ENCODE results near the gene TBCCD1.

Gene TBCCD1

GRCh38 chr3:186526256-186526606 is 40.9 kb downstream of the TBCCD1 start:
- TF ChIP-seq POLR2AphosphoS5 (IDR thresholded peaks at IDR 0.05; ENCODE audit: low read depth, low read length) = no peak
- TF ChIP-seq TAF1 (IDR thresholded peaks at IDR 0.05; ENCODE audit: borderline replicate concordance, insufficient read depth, low read length) = no peak
- TF ChIP-seq FOXP2 (optimal IDR thresholded peaks at IDR 0.05; ENCODE audit: borderline replicate concordance, extremely low read depth, extremely low read length, insufficient read depth) = no peak
- TF ChIP-seq SIN3A (IDR thresholded peaks at IDR 0.05; ENCODE audit: borderline replicate concordance, insufficient read depth, low read length) = no peak
- TF ChIP-seq REST (IDR thresholded peaks at IDR 0.05; ENCODE audit: insufficient read depth in 1 of 2, low read depth in 2 of 2, low read length in 2 of 2) = no peak

- TF ChIP-seq POLR2AphosphoS5 (IDR thresholded peaks at IDR 0.05; ENCODE audit: low read depth, low read length) (no peak), FOXP2 (optimal IDR thresholded peaks at IDR 0.05; ENCODE audit: borderline replicate concordance, extremely low read depth, extremely low read length, insufficient read depth) (no peak), SIN3A (IDR thresholded peaks at IDR 0.05; ENCODE audit: borderline replicate concordance, insufficient read depth, low read length) (no peak), TAF1 (IDR thresholded peaks at IDR 0.05; ENCODE audit: borderline replicate concordance, insufficient read depth, low read length) (no peak), REST (IDR thresholded peaks at IDR 0.05; ENCODE audit: insufficient read depth in 1 of 2, low read depth in 2 of 2, low read length in 2 of 2) (no peak)
These were observed 41.5 kb downstream of the TBCCD1 start for GRCh38 chr3:186525369-186526255.

- TF ChIP-seq TAF1 (IDR thresholded peaks at IDR 0.05; ENCODE audit: borderline replicate concordance, insufficient read depth, low read length) (no peak), REST (IDR thresholded peaks at IDR 0.05; ENCODE audit: insufficient read depth in 1 of 2, low read depth in 2 of 2, low read length in 2 of 2) (no peak), POLR2AphosphoS5 (IDR thresholded peaks at IDR 0.05; ENCODE audit: low read depth, low read length) (no peak), FOXP2 (optimal IDR thresholded peaks at IDR 0.05; ENCODE audit: borderline replicate concordance, extremely low read depth, extremely low read length, insufficient read depth) (no peak), SIN3A (IDR thresholded peaks at IDR 0.05; ENCODE audit: borderline replicate concordance, insufficient read depth, low read length) (no peak)
These were observed 42.5 kb downstream of the TBCCD1 start for GRCh38 chr3:186524616-186525015.

GRCh38 chr3:186523434-186523833 is 43.7 kb downstream of the TBCCD1 start:
- no peak for TF ChIP-seq FOXP2 (optimal IDR thresholded peaks at IDR 0.05; ENCODE audit: borderline replicate concordance, extremely low read depth, extremely low read length, insufficient read depth)
- TF ChIP-seq REST (IDR thresholded peaks at IDR 0.05; ENCODE audit: insufficient read depth in 1 of 2, low read depth in 2 of 2, low read length in 2 of 2) = no peak
- TF ChIP-seq TAF1 (IDR thresholded peaks at IDR 0.05; ENCODE audit: borderline replicate concordance, insufficient read depth, low read length) = no peak
- no peak for TF ChIP-seq POLR2AphosphoS5 (IDR thresholded peaks at IDR 0.05; ENCODE audit: low read depth, low read length)
- TF ChIP-seq SIN3A (IDR thresholded peaks at IDR 0.05; ENCODE audit: borderline replicate concordance, insufficient read depth, low read length) = no peak
